Measurements from ENCODE around the gene OGFR.

The OGFR gene

GRCh38 chr20:62854121-62854520, 49.5 kb downstream of the OGFR start:
- in situ Hi-C loops (cut with HindIII; ENCODE audit: low sequenced_read_pairs): loop anchor here (10.0 kb wide), 1 partner anchor 61 kb away; no protein-coding TSS in a partner anchor

DNA sequence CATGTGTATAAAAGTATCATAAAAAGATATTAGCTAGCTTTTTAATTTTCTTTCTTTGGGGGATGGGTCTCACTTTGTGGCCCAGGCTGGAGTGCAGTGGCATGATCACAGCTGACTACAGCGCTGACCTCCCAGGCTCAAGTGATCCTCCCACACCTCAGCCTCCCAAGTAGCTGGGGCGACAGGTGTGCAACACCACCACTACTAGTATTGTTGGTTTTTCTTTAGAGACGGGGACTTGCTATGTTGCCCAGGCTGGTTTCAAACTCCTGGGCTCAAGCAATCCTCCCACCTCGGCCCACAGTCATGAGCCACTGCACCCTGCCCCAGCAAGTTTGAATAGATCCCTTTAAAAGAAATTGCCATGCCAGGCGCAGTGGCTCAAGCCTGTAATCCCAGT, 50.5 kb downstream of the OGFR start:
- in situ Hi-C loops (cut with HindIII; ENCODE audit: low sequenced_read_pairs): loop anchor here (5.0 to 10.0 kb wide), 2 partner anchors 38 to 60 kb away; partner anchors contain the start of gene COL9A3

DNA sequence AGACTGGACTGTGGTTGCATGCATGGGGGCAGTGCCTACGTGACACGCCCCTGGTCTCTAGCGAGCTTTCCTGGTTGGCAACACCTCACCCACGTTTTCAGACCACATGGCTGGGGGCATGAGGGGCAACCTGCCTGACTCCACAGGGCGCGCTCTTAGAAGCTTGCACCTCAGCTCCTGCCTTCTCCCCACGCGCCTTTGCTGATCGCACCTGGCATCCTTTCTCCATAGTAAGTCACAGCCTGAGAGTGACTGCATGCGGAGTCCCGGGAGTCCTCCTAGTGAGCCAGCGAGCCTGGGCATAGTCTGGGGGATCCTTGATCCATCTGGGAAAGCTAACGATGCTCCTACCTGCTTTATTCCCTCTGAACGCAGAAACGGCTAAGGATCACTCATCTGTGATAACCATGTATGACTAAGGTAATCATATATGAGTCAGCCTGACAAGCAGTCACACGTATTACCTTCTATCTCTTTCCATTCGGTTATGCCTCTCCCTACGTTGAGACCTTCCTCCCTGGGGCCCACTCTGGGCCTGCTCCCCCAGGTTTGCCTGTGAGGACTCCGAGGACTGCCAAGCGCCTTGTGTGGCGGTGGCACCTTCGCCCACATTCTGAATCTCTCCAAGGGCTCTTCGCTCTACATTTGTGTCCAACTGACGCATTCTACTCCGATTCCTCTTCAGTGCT, 52.4 kb downstream of the OGFR start:
- in situ Hi-C loops (cut with HindIII; ENCODE audit: low sequenced_read_pairs): loop anchor here (5.0 to 10.0 kb wide), 2 partner anchors 40 to 58 kb away; partner anchors contain the start of gene COL9A3

DNA sequence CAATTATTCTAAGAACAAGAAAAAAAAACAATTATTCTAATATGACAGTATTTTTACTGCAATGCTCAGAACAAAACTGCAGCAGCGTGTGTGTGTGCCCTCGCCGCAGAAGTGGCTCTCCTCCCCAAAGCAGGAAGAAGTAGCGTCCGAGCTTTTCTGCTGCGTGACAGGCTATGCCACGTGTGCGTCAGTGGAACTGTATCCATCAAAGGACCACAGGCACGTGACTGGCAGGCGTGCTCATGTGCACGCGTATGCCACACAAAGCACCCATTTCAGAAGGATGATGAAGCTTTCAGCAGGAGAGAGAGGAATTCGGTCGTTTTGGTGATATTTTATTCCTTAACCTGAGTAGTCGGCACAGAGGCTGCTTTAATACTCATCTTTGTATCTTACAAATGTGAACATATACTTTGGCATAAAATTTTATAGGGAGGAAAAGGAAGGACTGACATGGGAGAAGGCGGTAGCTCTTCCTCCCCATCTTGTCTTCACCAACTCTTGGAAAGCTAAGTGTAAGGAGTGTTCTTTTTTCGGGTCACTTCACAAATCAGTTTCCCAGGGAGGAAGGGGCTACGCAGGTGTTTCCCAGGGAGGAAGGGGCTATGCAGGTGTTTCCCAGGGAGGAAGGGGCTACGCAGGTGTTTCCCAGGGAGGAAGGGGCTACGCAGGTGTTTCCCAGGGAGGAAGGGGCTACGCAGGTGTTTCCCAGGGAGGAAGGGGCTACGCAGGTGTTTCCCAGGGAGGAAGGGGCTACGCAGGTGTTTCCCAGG, 53.6 kb downstream of the OGFR start:
- in situ Hi-C loops (cut with HindIII; ENCODE audit: low sequenced_read_pairs): loop anchor here (5.0 to 10.0 kb wide), 2 partner anchors 41 to 57 kb away; partner anchors contain the start of gene COL9A3

- in situ Hi-C loops (cut with HindIII; ENCODE audit: low sequenced_read_pairs): loop anchor here (5.0 to 10.0 kb wide), 2 partner anchors 42 to 55 kb away; partner anchors contain the start of gene COL9A3
Measured at GRCh38 chr20:62859721-62860120, 55.1 kb downstream of the OGFR start.

GRCh38 chr20:62860391-62860923, 55.8 kb downstream of the OGFR start:
- in situ Hi-C loops (cut with HindIII; ENCODE audit: low sequenced_read_pairs): no loop called here

DNA sequence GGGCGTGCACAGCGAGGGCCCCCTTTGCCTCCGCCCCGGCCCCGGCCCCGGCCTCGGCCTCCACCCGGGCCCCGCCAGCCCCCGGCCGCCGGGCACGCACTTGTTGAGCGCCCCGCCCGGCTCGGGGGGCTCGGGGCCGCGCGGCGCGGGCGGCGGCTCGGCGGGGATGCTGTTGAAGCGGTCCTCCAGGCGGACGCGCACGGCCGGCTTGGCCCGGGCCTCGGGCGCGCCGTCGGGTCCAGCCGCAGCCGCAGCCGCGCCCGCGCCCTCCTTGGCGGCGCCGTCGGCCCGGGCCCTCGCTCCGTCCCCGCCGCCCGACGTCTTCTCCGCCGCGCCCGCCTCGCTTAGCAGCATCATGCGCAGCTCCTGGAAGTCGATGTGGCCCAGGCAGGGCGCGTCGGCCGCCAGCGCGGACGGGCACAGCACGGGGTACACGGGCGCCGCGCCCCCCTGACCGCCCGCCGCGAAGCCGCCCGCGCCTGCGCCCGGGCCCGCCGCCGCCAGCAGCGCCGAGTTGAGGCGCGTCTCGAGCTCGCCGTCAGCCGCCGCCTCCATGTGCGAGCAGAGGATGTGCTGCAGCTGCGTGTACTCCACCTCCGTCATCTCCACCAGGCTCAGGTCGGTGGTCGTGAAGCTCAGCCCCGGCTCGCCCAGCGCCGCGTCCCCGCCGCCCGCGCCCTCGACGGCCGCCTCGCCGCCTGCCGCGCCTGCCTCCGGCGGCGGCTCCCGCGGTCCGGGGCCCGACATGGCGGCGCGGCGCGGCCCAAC, 56.5 kb downstream of the OGFR start:
- in situ Hi-C loops (cut with HindIII; ENCODE audit: low sequenced_read_pairs): no loop called here

GRCh38 chr20:62861726-62862336, 57.2 kb downstream of the OGFR start, which contains the start of gene TCFL5:
TCFL5 (minus strand) TSS chr20:62861822; CDS start chr20:62861670, 152 bp downstream.
- in situ Hi-C loops (cut with HindIII; ENCODE audit: low sequenced_read_pairs): no loop called here

Data from endothelial cell of hepatic sinusoid (primary cell).